GM19025 (cell line): ENCODE results near the gene GOLGA8A.
"Not testable (repeated sequence)": the region's sequence is repeated elsewhere in the genome, so short reads cannot be mapped to it uniquely, and the experiment has no call there.

Source experiments
- ATAC-seq: cut with Tn5 transposase; IDR thresholded peaks from one replicate; pipeline ENCODE4 v1.9.1; 2021; ENCODE audit warnings: mild to moderate bottlenecking, low read depth, moderate library complexity; ENCODE audit not compliant: unreplicated experiment

GOLGA8A gene, protein sequence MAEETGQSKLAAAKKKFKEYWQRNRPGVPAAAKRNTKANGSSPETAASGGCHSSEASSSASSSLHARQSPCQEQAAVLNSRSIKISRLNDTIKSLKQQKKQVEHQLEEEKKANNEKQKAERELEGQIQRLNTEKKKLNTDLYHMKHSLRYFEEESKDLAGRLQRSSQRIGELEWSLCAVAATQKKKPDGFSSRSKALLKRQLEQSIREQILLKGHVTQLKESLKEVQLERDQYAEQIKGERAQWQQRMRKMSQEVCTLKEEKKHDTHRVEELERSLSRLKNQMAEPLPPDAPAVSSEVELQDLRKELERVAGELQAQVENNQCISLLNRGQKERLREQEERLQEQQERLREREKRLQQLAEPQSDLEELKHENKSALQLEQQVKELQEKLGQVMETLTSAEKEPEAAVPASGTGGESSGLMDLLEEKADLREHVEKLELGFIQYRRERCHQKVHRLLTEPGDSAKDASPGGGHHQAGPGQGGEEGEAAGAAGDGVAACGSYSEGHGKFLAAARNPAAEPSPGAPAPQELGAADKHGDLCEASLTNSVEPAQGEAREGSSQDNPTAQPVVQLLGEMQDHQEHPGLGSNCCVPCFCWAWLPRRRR

DNA sequence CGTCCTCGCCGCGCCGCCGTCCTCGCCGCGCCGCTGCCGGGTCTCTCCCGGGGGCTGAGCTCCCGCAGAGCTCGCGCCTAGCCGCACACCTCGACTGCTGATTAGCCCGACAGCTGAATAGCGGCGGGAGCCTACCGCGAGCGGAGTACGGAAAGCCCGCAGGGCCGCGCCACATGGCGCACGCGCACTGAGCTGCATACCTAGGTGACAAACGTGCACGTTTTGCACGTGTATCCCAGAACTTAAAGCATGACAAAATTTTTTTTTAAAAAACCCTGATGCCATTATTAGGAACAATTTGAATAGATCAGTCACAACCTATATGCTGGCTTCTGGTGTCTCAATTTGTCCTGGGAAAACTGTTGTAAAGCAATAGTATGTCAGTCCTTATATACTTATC lies at the start of gene GOLGA8A:
GOLGA8A (minus strand) TSS at position 122 of the 400 bp plus-strand sequence. CDS start 48,117 bp downstream, outside the sequence.
- ATAC-seq, result peak; percentile 54

DNA sequence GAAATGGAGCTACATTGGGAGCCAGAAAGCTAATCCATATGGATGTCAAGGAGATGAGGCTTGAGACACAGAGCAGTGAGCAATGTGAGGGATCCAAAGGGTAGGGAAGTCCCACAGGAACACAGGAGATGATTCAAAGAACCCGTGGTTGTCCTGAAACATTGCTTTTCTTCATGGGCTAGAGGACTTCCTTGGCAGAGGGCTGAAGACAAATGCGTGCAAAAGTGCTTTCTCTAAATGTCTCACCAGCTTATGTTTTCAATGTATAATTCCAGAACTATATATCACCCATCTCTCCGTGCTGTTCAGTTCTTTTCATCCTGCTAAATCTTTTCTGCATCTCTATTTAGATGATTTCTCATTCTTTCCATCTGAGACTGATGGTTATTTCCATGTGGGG lies 46.0 kb upstream of the GOLGA8A start:
- ATAC-seq, result no peak

DNA sequence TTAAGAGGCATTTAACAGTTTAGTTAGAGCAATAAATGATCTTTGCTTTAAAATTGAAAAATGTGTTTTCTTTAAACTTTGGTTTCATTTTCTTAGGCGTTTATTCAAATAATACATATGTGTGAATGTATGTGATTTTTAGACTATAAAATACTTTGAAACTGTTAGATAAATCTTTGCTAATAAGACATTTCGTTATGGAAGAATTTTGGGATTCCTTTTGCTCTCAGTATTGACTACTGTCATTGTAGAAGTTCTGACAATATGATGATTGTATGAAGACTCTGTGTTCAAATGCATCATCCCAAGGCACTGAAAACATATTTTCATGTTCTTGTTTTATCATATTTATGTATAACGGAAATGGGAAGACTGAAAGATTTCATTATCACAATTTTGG lies 43.8 kb upstream of the GOLGA8A start:
- ATAC-seq, result no peak

DNA sequence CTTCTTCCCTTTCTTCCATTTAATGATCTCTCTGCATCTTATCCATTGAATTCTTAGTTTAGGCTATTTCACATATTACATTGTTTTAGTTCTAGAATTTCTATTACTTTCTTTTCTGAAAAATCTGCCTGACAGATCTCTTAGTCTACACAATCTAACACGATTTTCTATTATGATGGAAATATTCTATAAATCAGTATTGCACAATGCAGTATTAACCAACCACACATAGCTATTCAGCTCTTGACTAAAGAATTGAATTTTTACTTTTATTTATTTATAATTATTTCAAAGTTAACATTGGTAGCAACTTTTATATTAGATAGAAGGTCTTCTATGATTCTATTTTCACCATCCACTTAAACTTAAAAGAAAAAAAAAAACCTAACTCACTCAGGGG lies 36.2 kb upstream of the GOLGA8A start:
- ATAC-seq, result no peak

DNA sequence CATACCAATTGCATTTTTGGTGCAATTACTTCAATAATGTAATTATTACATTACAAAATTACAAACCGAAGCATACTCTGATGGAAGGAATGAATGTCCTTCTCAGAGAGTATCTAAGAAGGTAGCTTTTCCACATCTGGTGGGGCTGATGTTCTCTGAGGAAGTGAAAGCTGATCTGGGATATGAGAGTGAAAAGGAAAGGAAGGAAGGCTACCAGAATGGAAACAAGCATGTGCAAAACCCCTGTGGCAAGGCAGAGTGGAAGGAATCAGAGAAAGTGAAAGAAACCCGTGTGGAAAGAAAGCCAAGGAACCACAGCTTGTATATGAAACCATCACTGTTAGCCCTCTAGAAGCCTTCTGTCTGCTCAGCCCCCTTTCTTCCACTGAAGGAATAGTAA lies 35.3 kb upstream of the GOLGA8A start:
- ATAC-seq, result no peak

DNA sequence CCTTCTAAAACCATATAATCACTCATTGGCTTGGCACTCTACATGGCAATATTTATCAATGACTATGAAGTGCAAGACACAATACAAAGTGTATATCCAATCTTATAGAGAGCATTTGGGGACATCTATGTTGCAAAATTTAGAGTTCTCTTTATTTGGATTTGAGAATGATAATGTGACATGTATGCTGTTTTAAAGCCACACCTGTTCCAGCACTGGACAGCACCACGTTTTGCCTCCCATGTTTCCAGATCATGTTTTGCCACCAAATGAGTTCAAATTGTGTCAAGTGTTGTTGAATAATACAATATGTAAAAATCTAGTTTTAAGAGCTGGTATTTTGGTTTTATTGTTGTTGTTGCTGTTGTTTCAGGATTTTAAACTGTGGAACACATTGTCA lies 33.3 kb upstream of the GOLGA8A start:
- ATAC-seq, result no peak

DNA sequence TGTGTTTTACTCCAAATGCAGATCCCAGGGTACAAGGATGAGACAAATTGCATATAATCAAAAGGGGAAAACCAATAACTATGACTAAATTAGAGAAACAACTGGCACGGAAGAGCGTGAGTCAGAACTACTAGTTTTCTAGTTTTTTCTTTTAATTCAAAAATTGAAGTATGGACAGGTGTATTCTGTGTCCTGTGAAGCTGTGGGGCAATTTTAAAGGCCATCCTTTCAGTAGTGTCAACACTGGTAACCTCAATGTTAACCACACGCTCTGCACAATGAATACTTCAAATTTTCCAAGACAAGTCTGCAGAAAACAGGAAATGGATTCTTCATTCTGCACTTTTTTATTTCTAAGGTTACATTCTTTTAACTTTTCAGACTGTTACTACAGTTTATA lies 32.5 kb upstream of the GOLGA8A start:
- ATAC-seq, result no peak

DNA sequence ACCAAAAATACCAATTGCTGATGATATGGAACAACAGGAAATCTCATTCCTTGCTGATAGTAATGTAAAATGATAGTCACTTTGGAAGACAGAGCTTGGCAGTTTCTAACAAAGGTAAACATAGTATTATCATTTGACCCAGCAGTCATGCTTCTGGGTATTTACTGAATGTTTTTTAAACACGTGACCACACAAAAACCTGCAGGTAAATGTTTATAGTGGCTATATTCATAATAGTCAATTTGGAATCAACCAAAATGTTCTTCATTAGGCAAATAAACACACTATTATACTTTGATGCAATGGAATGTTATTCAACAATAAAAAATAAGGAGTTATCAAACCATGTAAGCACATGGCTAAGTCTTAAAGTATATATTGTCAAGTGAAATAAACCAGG lies 24.1 kb upstream of the GOLGA8A start:
- no peak for ATAC-seq

DNA sequence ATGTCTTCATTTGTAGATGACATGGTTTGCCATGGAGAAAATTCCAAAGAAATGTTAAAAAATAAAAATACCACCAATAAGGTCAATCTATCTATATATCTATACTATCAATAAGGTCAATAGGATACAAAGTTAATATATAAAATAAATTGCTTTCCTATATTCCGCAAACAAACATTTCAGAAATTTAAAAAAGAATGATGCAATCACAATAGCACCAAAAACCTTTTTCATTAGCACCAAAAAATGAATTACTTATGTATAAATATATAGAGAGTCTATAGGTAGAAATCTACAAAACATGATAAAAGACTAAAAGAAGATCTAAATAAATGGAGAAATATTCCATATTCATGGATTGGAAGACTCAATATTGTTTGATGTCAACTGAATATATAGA lies 22.8 kb upstream of the GOLGA8A start:
- ATAC-seq, result no peak

DNA sequence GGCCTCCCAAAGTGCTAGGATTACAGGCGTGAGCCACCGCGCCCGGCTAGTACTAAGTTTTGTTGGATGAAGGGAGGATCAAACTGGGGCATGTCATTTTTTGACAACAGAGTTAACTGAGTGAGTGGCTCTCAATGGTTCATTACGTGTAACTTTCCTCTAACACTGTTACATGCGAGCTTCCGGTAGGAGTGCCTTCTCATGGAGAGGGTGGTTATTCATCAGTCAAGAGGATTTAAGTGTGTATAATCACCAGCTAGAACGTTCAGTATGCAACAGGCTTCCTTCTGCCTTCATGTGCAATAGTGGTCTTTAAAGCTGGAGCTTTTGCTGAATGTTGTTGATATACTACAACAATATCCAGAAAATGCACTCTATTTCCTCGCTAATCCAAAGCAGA lies 19.1 kb upstream of the GOLGA8A start:
- ATAC-seq, result no peak

DNA sequence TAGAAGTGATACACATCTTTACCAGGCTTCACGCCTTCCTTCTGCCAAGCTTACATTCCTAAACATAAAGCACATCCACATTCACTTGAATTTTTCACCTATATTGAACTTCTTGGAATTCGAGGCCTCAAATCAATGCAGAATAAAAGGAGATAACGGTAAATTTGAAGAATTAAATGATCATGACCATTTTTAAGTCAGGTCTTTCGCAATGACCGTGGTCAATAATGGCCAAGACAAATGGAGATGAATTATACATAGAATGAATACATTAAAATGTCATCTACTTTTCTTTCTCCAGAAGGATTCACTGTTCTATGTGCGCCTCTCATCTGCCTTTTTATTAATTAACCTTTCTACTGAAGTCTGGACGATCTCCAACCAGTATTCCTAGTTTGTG lies 5.3 kb upstream of the GOLGA8A start:
- no peak for ATAC-seq

DNA sequence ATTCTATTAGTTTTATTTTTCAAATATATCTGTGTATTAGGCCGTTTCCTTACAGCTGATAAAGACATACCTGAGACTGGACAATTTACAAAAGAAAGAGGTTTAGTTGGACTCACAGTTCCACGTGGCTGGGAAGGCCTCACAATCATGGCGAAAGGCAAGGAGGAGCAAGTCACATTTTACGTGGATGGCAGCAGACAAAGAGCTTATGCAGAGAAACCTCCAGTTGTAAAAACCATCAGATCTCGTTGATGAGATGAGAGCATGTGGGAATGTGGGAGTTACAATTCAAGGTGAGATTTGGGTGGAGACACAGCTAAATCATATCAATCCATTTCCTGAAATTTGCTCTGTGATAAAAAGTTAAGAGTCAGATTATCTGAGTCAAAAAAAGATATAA lies 2.3 kb upstream of the GOLGA8A start:
- no peak for ATAC-seq

DNA sequence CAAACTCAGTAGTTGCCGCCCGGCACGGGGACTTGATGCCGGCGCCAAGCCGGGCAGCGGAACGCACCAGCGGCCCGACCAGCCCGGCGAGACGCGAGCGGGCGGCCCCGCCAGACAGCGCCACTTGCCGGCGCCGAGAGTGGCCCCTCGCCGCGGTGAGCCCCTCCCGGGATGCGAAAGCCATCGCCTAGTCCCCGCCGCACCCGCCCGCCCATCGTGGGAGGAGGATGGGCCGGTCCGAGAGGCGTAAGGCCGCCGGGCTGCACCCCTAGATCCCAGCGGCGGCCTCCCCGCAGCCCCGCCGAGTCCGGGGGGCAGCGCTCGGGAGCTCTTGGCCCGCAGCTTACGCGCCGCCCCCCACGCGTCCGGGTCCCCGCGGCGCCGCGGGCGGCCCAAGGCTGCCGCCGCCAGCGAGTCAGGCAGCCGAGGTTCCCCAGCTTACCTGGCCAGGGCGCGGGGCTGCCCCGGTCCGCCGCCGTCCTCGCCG lies 609 bp downstream of the GOLGA8A start:
- ATAC-seq, result peak; percentile 65

DNA sequence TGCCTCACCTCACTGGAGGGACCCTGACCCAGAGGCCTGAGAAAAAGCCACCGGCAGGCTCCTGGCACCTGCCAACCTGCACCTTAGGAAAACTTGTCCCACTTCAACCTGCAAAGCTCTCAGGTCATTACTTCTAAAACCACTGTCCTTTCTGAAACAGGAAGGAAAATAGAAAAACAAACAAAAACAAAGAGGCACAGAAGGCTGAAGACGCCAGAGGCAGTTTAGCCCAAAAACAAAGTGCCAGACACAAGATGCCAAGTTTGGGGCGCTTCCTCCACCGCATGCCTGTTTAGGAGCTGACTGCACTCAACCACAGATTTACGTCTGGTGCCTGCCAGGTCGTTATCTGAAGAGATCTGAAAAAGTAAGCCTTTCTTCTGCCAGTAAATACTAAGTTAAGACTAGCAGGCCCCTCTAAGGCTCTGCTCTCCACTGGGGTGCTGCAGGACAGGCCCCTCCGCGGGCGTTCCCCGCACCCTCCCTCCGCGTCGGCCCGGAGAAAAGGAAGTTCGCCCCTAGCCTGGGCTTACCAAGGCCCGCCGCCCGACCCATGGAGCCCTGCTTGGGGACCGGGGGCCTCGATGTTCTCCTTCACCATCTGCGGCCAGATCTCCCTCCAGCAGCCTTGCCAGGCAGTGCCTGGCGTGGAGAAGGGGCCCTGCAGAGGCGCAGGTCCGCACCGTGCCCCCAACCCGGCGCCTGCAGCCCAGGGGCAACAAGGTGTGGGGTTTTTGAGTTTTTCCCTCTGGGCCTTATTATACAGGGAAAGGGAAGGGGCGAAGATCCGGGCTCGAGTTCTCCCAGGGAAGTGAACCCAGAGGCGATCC lies 1.3 kb downstream of the GOLGA8A start:
- peak; percentile 18 for ATAC-seq

DNA sequence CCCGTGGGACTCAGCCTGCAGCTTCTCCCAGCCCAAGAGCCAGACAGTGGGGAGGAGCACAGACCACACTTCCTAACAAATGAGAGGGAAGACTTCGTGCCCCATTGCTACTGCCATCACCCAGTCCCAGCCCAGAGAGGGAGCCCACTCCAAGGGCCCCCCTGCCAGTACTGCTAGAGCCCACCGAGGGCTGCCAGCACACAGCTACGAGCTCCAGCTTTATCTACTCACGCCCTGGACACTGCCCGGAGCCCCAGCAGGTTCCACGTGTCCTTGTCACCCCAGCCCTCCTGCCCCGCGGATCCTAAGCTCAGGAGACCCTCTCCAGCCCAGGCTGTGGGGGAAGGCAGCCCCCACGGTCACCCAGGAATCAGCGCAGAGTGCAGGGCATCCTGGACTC lies 1.9 kb downstream of the GOLGA8A start:
- ATAC-seq, result no peak

DNA sequence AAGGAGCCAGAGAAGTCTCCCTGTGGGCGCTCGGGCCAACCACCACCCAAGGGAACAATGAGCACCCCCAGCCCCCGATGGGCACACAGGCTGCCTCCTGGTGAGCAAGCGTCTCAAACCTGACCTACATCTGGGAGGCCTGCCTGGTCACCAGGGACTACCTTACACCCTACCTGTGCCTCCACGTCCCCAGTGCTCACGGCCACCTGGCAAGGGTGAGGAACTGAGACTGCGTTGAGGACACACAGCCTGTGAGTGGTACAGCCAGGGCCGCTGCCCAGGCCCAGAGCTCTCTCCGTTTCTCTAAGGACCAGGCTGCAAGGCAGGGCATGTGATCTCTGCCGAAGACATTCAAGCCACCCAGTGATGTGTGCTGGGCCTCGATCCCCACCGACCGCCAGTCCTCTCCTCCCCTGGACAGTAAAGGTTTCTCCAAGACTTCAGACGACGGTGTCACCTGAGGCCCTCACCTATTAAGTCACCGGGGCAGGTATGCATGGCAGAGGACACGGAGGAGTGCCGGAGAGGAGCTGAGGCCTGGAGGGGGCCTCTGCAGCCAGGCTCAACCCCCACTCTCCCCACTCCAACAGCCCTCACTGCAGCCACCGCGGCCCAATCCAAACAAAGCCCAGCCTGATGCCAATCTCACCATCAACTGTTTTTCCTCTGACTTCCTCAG lies 2.8 kb downstream of the GOLGA8A start:
- ATAC-seq, result no peak

DNA sequence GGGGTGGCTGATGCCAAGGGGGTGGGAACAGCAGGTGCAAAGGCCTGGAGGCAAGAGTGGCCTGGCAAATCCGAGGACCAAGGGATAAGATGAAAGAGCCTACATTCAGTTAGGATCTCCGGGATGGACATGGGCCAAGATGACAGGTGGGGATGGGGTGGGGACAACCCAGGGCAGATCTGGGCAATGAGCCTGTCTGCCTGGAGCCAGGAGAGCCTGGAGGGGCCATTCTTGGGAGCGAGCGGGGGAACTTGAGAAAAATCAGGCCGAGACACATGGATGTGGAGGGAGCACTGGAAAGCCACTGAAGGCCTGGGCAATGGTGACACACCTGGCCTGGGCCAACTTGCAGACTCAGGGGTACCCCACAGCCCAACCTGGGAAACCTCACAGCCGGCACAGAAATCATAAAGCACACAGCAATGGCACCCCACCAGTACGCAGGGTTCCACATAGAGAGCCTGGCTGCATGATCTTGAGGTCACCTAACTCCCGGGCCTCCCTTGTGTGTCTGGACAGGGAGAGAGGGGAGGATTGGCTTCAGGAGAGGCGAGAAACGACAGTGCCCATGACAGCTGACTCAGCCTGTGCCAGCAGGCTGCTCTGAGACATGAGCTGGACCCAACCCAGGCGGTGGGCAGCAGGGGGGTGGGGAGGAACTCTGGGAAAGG lies 3.5 kb downstream of the GOLGA8A start:
- not testable (repeated sequence) for ATAC-seq

DNA sequence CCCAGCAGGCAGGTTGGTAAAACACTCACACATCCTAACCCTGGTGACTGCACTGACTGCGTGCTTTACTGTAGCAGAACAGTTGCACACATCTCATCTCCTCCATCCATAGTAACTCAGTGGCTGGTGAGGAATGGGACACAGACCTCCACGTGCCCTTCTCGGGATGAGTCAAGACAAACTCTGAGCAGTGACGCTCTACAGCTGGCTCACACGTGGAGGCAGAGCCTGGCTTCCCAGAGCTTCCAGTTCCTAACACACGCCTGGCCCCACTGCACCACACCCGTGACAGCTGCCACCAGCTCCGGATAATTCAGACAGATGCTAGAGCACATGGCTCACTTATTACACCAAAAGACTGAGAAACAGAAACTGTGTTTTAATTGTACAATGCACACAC lies 7.0 kb downstream of the GOLGA8A start:
- not testable (repeated sequence) for ATAC-seq

DNA sequence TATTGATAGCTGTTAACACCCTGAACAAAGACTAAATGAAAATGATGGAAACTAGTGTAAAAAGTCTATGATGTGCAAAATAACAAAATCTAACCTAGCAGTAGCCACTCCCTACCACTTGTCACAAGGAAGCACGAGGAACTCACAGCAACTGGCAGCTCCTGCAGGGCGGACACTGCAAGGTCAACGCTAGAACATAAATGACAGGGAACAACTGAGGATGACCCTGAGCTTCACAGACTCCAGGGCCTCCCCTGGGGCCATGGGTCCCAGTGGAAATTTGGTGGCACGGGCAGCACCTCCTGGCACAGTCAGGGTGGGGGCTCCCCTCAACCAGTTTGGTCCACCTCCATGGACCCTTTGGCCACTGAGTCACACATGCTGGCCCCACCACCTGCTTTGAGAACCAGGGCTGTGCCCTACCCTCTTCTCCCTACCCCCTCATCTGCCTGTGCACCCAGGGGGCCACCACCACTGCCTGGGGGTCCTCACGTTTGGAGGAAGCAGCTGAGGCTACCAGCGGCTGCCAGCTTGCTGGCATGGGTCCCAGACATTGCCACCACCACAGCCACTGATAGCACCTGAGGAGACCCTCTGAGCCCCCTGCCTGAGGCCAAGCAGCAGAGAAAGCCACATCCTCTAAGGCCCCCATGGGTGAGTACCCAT lies 14.1 kb downstream of the GOLGA8A start:
- ATAC-seq, result not testable (repeated sequence)

DNA sequence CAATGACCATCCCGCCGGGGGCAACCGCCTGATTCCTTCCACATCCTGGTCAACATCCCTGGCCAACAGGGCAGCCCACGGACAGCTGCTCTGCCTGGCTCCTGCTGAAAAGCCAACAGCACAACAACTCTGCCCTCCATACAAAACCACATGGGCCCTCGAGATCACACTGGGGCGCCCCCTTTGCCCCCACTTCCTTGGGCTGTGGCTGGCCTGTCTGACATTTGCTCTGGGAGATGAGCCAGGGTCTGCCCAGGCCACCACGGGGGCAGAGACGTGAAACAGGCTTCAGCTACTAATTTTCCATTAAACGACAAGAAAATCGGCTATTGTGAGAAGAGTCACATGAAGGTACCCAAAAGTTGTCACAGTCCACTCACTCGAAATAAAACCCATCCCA lies 16.7 kb downstream of the GOLGA8A start:
- not testable (repeated sequence) for ATAC-seq
